ENCODE data around the gene PPP1R3D.
"Not testable (repeated sequence)": the region's sequence is repeated elsewhere in the genome, so short reads cannot be mapped to it uniquely, and the experiment has no call there.

The PPP1R3D gene

GRCh38 chr20:59912609-59913008, 27.5 kb downstream of the PPP1R3D start:
- DNase-seq (ENCODE audit: low spot score): no peak

DNA sequence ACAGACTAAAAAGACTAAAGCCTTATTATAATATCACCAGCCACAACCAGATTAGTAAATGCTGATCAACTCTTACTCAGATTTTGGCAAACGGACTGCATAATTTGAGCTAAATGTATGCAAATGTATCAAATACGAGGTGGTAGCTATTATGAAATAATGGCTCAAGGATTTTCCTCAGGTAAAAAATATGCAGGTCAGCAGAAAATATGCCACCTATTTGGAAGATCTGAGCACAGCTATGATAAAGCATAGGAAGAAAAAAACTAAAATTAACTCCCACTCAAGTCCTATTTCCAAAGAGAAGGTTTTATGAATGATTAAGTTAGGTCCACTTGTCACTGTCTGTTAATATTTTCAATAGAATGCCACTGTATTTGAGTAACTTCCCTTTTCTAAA, 29.1 kb downstream of the PPP1R3D start:
- no peak for DNase-seq (ENCODE audit: low spot score)

GRCh38 chr20:59908855-59909254, 31.2 kb downstream of the PPP1R3D start:
- no peak for DNase-seq (ENCODE audit: low spot score)

DNA sequence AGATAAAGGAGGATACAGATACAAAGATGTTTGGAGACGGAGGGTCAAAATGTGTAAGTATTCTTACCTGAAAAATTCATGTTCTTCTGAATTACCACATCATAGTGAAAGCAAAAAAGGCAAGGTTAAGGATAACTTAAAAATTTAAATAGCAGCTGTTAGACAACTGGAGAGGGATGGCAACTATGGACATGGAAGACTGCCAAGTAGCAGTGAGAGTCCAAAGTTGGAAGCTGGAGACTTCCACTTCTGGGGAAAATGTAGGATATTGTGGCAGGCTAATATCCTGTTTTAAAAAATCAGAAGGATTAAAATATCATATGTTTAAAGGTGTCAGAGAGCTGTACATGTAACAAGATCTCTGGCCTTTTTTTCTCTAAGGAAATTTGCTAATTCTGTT, 36.5 kb downstream of the PPP1R3D start:
- DNase-seq (ENCODE audit: low spot score): no peak

DNA sequence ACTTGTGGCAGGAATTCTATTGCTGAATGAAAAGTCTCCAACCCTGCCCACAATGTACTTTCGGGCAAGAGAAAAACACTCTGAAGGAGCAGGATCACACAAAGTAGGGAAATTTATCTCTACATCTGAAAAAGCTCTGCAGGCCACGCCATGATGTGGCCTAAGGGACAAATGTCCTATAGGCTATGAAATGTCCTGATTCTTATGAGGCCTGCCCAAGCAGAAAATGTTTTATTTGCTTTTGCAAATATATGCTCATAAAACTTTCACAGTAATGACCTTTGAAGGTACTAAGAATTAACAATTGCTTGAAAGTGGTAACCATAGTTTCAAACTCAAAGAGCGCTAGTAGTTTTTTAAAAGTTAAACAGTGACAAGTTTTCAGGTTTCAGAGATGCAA, 37.6 kb downstream of the PPP1R3D start:
- DNase-seq (ENCODE audit: low spot score): no peak

DNA sequence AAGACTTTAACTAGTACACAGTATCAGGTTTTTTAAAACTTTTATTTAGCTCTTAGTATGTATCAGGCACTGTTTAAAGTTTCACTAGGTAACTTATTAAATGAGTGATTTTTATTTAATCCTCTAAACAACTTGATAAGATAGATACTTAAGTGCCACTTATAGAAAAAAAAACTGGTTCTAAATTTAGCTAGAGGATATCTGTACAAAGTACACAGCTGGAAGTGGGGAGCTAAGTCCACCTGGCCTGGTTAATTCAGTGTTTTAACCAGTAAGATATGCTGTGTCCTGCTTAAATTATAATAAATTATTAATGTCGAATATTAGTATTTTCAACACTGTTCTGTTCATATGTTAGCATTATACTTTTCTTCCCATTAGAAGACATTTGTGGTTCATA, 44.2 kb downstream of the PPP1R3D start:
- DNase-seq (ENCODE audit: low spot score): no peak

GRCh38 chr20:59891581-59891980, 48.5 kb downstream of the PPP1R3D start:
- DNase-seq (ENCODE audit: low spot score): no peak

DNA sequence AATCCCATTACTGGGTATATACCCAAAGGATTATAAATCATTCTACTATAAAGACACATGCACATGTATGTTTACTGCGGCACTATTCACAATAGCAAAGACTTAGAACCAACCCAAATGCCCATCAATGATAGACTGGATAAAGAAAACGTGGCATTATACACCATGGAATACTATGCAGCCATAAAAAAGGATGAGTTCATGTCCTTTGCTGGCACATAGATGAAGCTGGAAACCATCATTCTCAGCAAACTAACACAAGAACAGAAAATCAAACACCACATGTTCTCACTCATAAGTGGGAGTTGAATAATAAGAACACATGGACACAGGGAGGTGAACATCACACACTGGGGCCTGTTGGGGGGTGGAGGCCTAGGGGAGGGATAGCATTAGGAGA, 50.1 kb downstream of the PPP1R3D start:
- DNase-seq (ENCODE audit: low spot score): not testable (repeated sequence)

DNA sequence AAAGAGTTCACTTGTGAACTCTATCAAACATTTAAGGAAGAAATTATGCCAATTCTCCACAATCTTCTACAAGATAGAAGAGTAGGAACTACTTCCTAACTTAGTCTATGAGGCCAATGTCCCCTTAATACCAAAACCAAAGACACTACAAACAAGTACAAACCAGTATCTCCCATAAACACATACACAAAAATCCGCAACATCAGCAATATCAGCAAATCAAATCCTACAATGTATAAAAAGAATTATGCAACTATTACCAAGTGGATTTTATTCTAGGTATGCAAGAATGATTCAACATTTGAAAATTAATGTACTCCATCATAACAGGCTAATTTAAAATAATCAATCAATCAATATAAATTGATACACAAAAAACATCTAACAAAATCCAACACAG, 52.1 kb downstream of the PPP1R3D start:
- no peak for DNase-seq (ENCODE audit: low spot score)

Measured in ecto neural progenitor cell (in vitro differentiated cells).